ENCODE data around the gene CXXC4.

CXXC4 gene

DNA sequence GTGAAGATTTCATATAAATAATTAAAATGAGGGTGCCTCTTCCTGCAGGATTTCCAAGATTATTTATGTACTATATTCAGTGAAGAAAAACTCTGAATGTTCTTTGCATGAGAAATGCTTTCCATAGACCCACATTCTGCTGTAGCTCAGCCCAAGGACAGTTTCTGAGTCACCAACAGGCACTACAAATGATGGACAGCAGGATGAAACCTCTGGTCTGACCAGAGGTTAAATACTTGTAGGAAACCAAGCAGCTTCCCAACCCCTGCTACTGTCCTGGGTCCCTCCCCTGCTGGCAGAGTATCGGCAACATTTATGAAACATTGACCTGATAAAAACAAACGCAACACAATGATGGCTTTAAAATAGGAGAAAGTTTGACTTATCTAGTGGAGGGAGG lies 73.1 kb downstream of the CXXC4 start:
- no peaks in the 10 kb centered on the region for H3K9me2 ChIP-seq (replicated peaks; ENCODE audit: control insufficient read depth, low read length)

DNA sequence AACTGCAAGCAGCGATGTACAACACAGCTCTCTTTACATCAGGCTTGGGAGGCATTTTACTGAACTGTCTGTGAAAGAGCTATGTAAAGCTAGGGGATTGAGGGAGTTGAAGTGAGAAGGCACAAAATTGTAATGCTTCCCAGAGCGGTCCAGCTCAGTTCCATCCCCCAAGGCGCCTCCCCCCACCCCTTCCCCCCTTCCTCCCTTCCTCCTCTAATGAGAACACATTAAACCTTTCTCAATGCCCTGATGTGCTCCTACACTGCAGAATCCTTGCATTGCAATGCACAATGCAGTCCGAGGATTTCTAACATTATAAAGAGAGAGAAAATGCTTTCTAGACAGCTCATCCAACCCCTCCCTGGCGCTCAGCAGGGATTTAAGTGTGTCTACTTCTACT lies 73.9 kb downstream of the CXXC4 start:
- H3K4me1 ChIP-seq (ENCODE audit: control insufficient read depth, low read length): no peaks in the 10 kb centered on the region
- H3K9me2 ChIP-seq (replicated peaks; ENCODE audit: control insufficient read depth, low read length): no peaks in the 10 kb centered on the region
- H3K36me3 ChIP-seq (ENCODE audit: control insufficient read depth, low read length): no peaks in the 10 kb centered on the region
- H3K9me3 ChIP-seq (ENCODE audit: control insufficient read depth, insufficient read depth, low read length): no peaks in the 10 kb centered on the region
- no peaks in the 10 kb centered on the region for H3K27me3 ChIP-seq (ENCODE audit: control insufficient read depth, low read length)
- TF ChIP-seq EZH2phosphoT487 (IDR thresholded peaks at IDR 0.05; ENCODE audit: borderline replicate concordance, low read length): no peak
- TF ChIP-seq, protein P1, sequence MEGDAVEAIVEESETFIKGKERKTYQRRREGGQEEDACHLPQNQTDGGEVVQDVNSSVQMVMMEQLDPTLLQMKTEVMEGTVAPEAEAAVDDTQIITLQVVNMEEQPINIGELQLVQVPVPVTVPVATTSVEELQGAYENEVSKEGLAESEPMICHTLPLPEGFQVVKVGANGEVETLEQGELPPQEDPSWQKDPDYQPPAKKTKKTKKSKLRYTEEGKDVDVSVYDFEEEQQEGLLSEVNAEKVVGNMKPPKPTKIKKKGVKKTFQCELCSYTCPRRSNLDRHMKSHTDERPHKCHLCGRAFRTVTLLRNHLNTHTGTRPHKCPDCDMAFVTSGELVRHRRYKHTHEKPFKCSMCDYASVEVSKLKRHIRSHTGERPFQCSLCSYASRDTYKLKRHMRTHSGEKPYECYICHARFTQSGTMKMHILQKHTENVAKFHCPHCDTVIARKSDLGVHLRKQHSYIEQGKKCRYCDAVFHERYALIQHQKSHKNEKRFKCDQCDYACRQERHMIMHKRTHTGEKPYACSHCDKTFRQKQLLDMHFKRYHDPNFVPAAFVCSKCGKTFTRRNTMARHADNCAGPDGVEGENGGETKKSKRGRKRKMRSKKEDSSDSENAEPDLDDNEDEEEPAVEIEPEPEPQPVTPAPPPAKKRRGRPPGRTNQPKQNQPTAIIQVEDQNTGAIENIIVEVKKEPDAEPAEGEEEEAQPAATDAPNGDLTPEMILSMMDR (IDR thresholded peaks at IDR 0.05; ENCODE audit: low read depth, low read length, poor library complexity, severe bottlenecking): no peak
- no peak overlapping the region for H3K27ac ChIP-seq (ENCODE audit: low read depth, low read length)
- no peaks in the 10 kb centered on the region for H3F3A ChIP-seq (ENCODE audit: control insufficient read depth, insufficient read depth)
- no peak overlapping the region for H3K4me3 ChIP-seq (ENCODE audit: low read length)
- no peaks in the 10 kb centered on the region for H4K20me1 ChIP-seq (ENCODE audit: control insufficient read depth, insufficient read depth, low read depth, low read length)
- no peak overlapping the region for H3K4me2 ChIP-seq (ENCODE audit: low read length)
- H3K79me2 ChIP-seq (ENCODE audit: control insufficient read depth, low read length): no peaks in the 10 kb centered on the region

More for the DNA sequence above, 73.1 kb downstream of the CXXC4 start:
- no peaks in the 10 kb centered on the region for H3F3A ChIP-seq (ENCODE audit: control insufficient read depth, insufficient read depth)
- H3K79me2 ChIP-seq (ENCODE audit: control insufficient read depth, low read length): no peaks in the 10 kb centered on the region
- no peaks in the 10 kb centered on the region for H3K36me3 ChIP-seq (ENCODE audit: control insufficient read depth, low read length)
- no peak for TF ChIP-seq EZH2phosphoT487 (IDR thresholded peaks at IDR 0.05; ENCODE audit: borderline replicate concordance, low read length)
- TF ChIP-seq, protein P1 (IDR thresholded peaks at IDR 0.05; ENCODE audit: low read depth, low read length, poor library complexity, severe bottlenecking): no peak
- no peak overlapping the region for H3K4me3 ChIP-seq (ENCODE audit: low read length)
- H3K9me3 ChIP-seq (ENCODE audit: control insufficient read depth, insufficient read depth, low read length): no peaks in the 10 kb centered on the region
- no peak overlapping the region for H3K27ac ChIP-seq (ENCODE audit: low read depth, low read length)
- H3K4me1 ChIP-seq (ENCODE audit: control insufficient read depth, low read length): no peaks in the 10 kb centered on the region
- no peaks in the 10 kb centered on the region for H3K27me3 ChIP-seq (ENCODE audit: control insufficient read depth, low read length)
- H3K4me2 ChIP-seq (ENCODE audit: low read length): no peak overlapping the region
- H4K20me1 ChIP-seq (ENCODE audit: control insufficient read depth, insufficient read depth, low read depth, low read length): no peaks in the 10 kb centered on the region

Data from DOHH2 (cell line).